Endothelial cell of umbilical vein (primary cell): ENCODE data around the gene NABP1. TPM values are rescaled to one million over a fixed set of nuclear protein-coding genes. Genes with fewer than 3 reads are reported as not detected.

Experiments used
- BruUV-seq: library from RNA; stranded (reverse); fragments of 400-500 nt; replicated peaks from 2 replicates; lab custom pipeline; 2021; lab: Mats Ljungman, UMichigan
- CTCF ChIA-PET: fragments of 300-600, 350-600 bp; sonication (Branson Sonifier 250); formaldehyde crosslinking; loops from one replicate; lab custom pipeline; 2021; ENCODE audit warnings: antibody characterized with exemption, inconsistent platforms; lab: Charles Lee
- POLR2A ChIA-PET: fragments of 300-600, 350-600 bp; sonication (Branson Sonifier 250); formaldehyde crosslinking; loops from one replicate; lab custom pipeline; 2021; ENCODE audit warnings: antibody characterized with exemption, inconsistent platforms; lab: Charles Lee
- DNase-seq: peaks from one replicate; pipeline ENCODE4 v3.0.0-alpha.2; 2011; ENCODE audit warnings: low read depth, low spot score
- FAIRE-seq: peaks from 2 replicates; lab custom pipeline; 2011; peaks lifted over from hg19 to GRCh38; lab: Jason Lieb, UNC
- H2AFZ ChIP-seq: 2 replicates; pipeline ENCODE4 v1.6.0; 2012; ENCODE audit warnings: low read depth, low read length, control low read depth, inconsistent platforms
- H3K27ac ChIP-seq: 2 replicates; pipeline ENCODE4 v1.5.1; 2011; ENCODE audit warnings: low read depth, mild to moderate bottlenecking, control low read depth, low read length, moderate library complexity; ENCODE audit not compliant: insufficient read depth
- H3K27me3 ChIP-seq, 2 experiments: 2 replicates each; pipeline versions ENCODE4 v1.6.0 to v1.6.1; 2011; ENCODE audit warnings: low read length in 2 of 2, mixed read lengths in 1 of 2; ENCODE audit not compliant: control insufficient read depth in 2 of 2, insufficient read depth in 2 of 2
- H3K36me3 ChIP-seq, 2 experiments: 2 replicates in 1 of 2; 3 replicates in 1 of 2; pipeline ENCODE4 v1.5.1; 2011; ENCODE audit warnings: low read length in 2 of 2, mild to moderate bottlenecking in 1 of 2, moderate library complexity in 1 of 2; ENCODE audit not compliant: control insufficient read depth in 2 of 2, insufficient read depth in 2 of 2; ENCODE audit errors: extremely low read depth in 1 of 2
- H3K4me1 ChIP-seq: 3 replicates; pipeline ENCODE4 v1.5.1; 2011; ENCODE audit warnings: mild to moderate bottlenecking, low read length; ENCODE audit not compliant: control insufficient read depth, insufficient read depth; ENCODE audit errors: extremely low read depth
- H3K4me2 ChIP-seq: 2 replicates; pipeline ENCODE4 v1.6.1; 2011; ENCODE audit warnings: low read length, control low read depth, mixed read lengths; ENCODE audit not compliant: insufficient read depth
- H3K4me3 ChIP-seq, 3 experiments: fragments of 200-600 bp in 1 of 3; sonication (generic), shearing (Covaris generic) in 1 of 3; replicated peaks in 1 of 3; 2 replicates each; pipeline ENCODE4 v1.5.1; 2011 to 2016; ENCODE audit warnings: control low read depth in 3 of 3, low read length in 3 of 3, mild to moderate bottlenecking in 2 of 3, inconsistent platforms in 1 of 3, low read depth in 1 of 3, moderate library complexity in 1 of 3; ENCODE audit not compliant: insufficient read depth in 1 of 3
- H3K79me2 ChIP-seq: 2 replicates; pipeline ENCODE4 v1.6.0; 2012; ENCODE audit warnings: low read length, inconsistent platforms; ENCODE audit not compliant: control insufficient read depth, insufficient read depth
- H3K9ac ChIP-seq: replicated peaks from 2 replicates; pipeline ENCODE3; 2011; ENCODE audit warnings: low read length, control low read depth; ENCODE audit not compliant: insufficient read depth; ENCODE audit errors: extremely low read depth
- H3K9me1 ChIP-seq: replicated peaks from 3 replicates; pipeline ENCODE4 v1.6.0; 2011; ENCODE audit warnings: mild to moderate bottlenecking, low read length; ENCODE audit not compliant: control insufficient read depth, insufficient read depth; ENCODE audit errors: extremely low read depth
- H3K9me3 ChIP-seq: replicated peaks from 2 replicates; pipeline ENCODE4 v1.5.1; 2012; ENCODE audit warnings: low read length, inconsistent platforms; ENCODE audit not compliant: control insufficient read depth, insufficient read depth
- H4K20me1 ChIP-seq: replicated peaks from 2 replicates; pipeline ENCODE3; 2011; ENCODE audit warnings: mild to moderate bottlenecking, low read length; ENCODE audit not compliant: control insufficient read depth, insufficient read depth; ENCODE audit errors: extremely low read depth
- EZH2 ChIP-seq: IDR thresholded peaks from 2 replicates; pipeline ENCODE4 v1.6.1; 2012; ENCODE audit warnings: borderline replicate concordance, low read depth, mild to moderate bottlenecking, moderate library complexity, low read length, inconsistent platforms; ENCODE audit not compliant: severe bottlenecking
- FOS ChIP-seq: IDR thresholded peaks from 2 replicates; pipeline ENCODE4 v1.6.1; 2011; ENCODE audit warnings: mild to moderate bottlenecking, low read length, moderate library complexity, borderline replicate concordance; ENCODE audit not compliant: insufficient read depth
- GATA2 ChIP-seq: IDR thresholded peaks from 2 replicates; pipeline ENCODE4 v1.7.0; 2011; ENCODE audit warnings: low read depth, mild to moderate bottlenecking, moderate library complexity, mixed read lengths, low read length; ENCODE audit not compliant: insufficient read length, insufficient read depth
- JUN ChIP-seq: IDR thresholded peaks from 2 replicates; pipeline ENCODE4 v1.6.1; 2011; ENCODE audit warnings: borderline replicate concordance, low read depth; ENCODE audit not compliant: insufficient read length, insufficient read depth
- MYC ChIP-seq: IDR thresholded peaks from one replicate; pipeline ENCODE4 v1.6.1; 2011; ENCODE audit warnings: mild to moderate bottlenecking, low read depth, low read length
- POLR2A ChIP-seq: IDR thresholded peaks from 2 replicates; pipeline ENCODE4 v1.6.1; 2012; ENCODE audit warnings: low read depth, mild to moderate bottlenecking, control low read depth, low read length
- POLR2AphosphoS5 ChIP-seq: IDR thresholded peaks from 2 replicates; pipeline ENCODE4 v1.6.1; 2012; ENCODE audit warnings: low read depth, mild to moderate bottlenecking, control low read depth, low read length, moderate library complexity; ENCODE audit not compliant: insufficient read depth
- dilution Hi-C: fragments of 300-500 bp; cut with MboI; formaldehyde crosslinking; loops from one replicate; pipeline ENCODE4 v1.15.0; 2019; ENCODE audit warnings: low sequenced_read_pairs; ENCODE audit not compliant: extremely low pct_ligation_motif_present
- intact Hi-C: fragments of 100-400 bp; cut with micrococcal nuclease; formaldehyde crosslinking; loops from one replicate; pipeline ENCODE4 v1.10.0; 2022
- polyA plus RNA-seq, 4 experiments: library from polyadenylated mRNA; depleted of rRNA in 3 of 4; stranded (reverse) in 3 of 4; unstranded in 1 of 4; fragments of >200 nt; gene quantifications; 2 replicates each; pipeline versions ENCODE4 v1.2.1 to v1.2.3, GENCODE V29; 2011 to 2012; ENCODE audit warnings: missing spikeins in 1 of 4
- total RNA-seq: library from RNA; stranded (reverse); gene quantifications from 2 replicates; pipeline ENCODE4 v1.2.3, GENCODE V29; 2021
- TF ChIP-seq, protein P1 (sequence below), 2 donors: IDR thresholded peaks; 1 replicate in 1 of 2; 2 replicates in 1 of 2; pipeline ENCODE4 v1.5.1; 2011; ENCODE audit warnings: low read length in 2 of 2, mild to moderate bottlenecking in 2 of 2, moderate library complexity in 2 of 2, control low read depth in 1 of 2, inconsistent platforms in 1 of 2, low read depth in 1 of 2; ENCODE audit not compliant: insufficient read depth in 1 of 2; ENCODE audit errors: extremely low read depth in 1 of 2
- TF ChIP-seq, protein P2 (sequence below): IDR thresholded peaks from 2 replicates; pipeline ENCODE4 v1.6.1; 2011; ENCODE audit not compliant: insufficient read depth, insufficient read length

Gene NABP1
- total and polyA plus RNA-seq, 2 donors (not counting 3 experiments of a cell fraction or from before 2014, with no cell fraction given): 14.7 to 47.6 TPM

DNA sequence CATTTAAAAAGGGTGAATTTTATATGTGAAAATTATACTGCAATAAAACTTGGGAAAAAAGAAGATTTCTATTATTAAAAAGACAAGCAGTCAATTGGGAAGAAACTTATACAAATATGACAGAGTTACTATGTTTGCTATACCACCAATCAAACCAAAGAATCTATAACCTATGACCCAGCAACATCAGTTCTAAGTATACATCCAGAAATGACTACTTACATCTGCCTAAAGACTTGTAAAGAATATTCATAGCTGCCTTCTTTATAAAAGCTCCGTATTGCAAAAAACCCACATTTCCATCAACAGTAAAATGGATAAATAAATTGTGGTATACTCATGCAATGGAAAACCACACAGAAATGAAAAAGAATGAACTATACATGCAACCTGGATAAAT lies 32.9 kb upstream of the NABP1 start:
- H3K9me3 ChIP-seq: no peaks in the 10 kb centered on the region
- H3K4me2 ChIP-seq: no peak overlapping the region
- intact Hi-C loops: no loop called here
- H3K27me3 ChIP-seq: no peaks in the 10 kb centered on the region
- POLR2A ChIA-PET: no interaction called here
- no peaks in the 10 kb centered on the region for H3K9me1 ChIP-seq
- DNase-seq: no peak
- CTCF ChIA-PET: no interaction called here
- no peak for TF ChIP-seq POLR2AphosphoS5
- TF ChIP-seq, protein P1, sequence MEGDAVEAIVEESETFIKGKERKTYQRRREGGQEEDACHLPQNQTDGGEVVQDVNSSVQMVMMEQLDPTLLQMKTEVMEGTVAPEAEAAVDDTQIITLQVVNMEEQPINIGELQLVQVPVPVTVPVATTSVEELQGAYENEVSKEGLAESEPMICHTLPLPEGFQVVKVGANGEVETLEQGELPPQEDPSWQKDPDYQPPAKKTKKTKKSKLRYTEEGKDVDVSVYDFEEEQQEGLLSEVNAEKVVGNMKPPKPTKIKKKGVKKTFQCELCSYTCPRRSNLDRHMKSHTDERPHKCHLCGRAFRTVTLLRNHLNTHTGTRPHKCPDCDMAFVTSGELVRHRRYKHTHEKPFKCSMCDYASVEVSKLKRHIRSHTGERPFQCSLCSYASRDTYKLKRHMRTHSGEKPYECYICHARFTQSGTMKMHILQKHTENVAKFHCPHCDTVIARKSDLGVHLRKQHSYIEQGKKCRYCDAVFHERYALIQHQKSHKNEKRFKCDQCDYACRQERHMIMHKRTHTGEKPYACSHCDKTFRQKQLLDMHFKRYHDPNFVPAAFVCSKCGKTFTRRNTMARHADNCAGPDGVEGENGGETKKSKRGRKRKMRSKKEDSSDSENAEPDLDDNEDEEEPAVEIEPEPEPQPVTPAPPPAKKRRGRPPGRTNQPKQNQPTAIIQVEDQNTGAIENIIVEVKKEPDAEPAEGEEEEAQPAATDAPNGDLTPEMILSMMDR (IDR thresholded peaks at IDR 0.05; ENCODE audit: extremely low read depth in 1 of 2, insufficient read depth in 1 of 2, low read depth in 1 of 2, low read length in 2 of 2): no peak
- TF ChIP-seq EZH2: no peak
- TF ChIP-seq JUN: no peak
- no peak for TF ChIP-seq FOS
- TF ChIP-seq GATA2: no peak
- TF ChIP-seq POLR2A: no peak
- TF ChIP-seq, protein P2, sequence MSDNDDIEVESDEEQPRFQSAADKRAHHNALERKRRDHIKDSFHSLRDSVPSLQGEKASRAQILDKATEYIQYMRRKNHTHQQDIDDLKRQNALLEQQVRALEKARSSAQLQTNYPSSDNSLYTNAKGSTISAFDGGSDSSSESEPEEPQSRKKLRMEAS: no peak
- TF ChIP-seq MYC: no peak
- no peaks in the 10 kb centered on the region for H4K20me1 ChIP-seq
- no peaks in the 10 kb centered on the region for H3K4me1 ChIP-seq
- no peaks in the 10 kb centered on the region for H3K79me2 ChIP-seq
- no peaks in the 10 kb centered on the region for H3K36me3 ChIP-seq
- H3K4me3 ChIP-seq: no peak overlapping the region
- dilution Hi-C loops: no loop called here
- H3K9ac ChIP-seq: no peak overlapping the region
- FAIRE-seq: no peak
- H2AFZ ChIP-seq: no peak overlapping the region
- BruUV-seq: no TSS peak
- H3K27ac ChIP-seq: no peak overlapping the region
